LNCAP (cell line): ENCODE results near the gene PAQR9.

Source experiments
- TF ChIP-seq, protein P1 (sequence below): fragments of 450-650 bp; IDR thresholded peaks from 2 replicates; pipeline ENCODE4 v1.5.1; 2017; ENCODE audit warnings: mild to moderate bottlenecking

The PAQR9 gene

DNA sequence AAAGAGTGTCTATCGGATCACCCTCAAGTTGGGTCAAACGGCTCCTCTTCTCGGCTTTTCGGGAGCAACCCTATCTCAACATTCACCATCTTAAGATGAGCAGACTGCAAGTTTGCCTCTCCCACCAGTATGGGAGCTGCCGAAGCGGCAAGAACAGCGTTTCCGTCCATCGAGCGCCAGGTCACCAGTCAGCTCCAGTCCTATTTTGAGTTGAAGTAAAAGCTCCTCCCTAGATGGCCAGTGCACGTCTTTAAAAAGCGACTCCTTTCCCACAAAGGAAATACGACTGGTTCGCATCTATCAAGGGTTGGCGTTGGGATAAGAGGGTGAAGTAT lies 37.5 kb upstream of the PAQR9 start:
- TF ChIP-seq, protein P1, sequence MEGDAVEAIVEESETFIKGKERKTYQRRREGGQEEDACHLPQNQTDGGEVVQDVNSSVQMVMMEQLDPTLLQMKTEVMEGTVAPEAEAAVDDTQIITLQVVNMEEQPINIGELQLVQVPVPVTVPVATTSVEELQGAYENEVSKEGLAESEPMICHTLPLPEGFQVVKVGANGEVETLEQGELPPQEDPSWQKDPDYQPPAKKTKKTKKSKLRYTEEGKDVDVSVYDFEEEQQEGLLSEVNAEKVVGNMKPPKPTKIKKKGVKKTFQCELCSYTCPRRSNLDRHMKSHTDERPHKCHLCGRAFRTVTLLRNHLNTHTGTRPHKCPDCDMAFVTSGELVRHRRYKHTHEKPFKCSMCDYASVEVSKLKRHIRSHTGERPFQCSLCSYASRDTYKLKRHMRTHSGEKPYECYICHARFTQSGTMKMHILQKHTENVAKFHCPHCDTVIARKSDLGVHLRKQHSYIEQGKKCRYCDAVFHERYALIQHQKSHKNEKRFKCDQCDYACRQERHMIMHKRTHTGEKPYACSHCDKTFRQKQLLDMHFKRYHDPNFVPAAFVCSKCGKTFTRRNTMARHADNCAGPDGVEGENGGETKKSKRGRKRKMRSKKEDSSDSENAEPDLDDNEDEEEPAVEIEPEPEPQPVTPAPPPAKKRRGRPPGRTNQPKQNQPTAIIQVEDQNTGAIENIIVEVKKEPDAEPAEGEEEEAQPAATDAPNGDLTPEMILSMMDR = no peak

DNA sequence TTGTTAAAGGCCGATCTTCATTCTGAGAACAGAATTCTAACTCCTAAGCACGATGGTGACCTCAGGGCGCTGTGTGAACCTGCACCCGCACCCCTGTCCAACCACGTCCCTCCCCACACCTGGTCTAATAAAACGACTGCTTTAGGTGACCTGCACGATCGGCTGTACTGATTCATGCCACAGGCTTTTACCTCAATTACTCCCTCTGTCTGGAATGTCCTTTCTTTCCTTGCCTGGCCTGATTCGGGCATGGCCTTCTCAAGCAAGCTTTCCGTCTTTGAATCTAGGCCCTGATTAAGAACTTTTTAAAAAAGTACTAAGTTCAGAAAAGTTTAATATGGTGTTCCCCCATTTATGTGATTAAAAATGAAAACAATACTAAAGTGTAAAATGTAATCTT lies 37.1 kb upstream of the PAQR9 start:
- TF ChIP-seq, protein P1 = no peak

DNA sequence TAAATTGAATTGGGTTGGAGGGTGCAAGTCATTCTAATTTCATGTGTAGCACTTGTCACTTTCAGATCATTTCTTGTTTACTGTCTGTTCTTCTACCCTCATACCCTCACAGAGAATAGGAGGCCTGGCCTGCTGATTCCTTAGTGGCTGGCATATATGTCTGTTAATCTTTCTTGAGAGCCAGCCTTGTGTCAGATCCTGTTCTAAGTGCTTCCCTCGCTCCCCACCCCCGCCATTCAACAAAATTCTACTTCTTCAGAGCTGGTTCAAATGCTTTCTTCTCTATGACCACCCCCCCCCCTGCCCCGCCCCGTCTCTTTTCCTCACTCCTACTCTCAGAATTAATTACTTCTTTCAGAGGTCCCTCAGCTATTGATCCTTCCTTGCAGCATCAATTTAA lies 36.4 kb upstream of the PAQR9 start:
- TF ChIP-seq, protein P1 = no peak

DNA sequence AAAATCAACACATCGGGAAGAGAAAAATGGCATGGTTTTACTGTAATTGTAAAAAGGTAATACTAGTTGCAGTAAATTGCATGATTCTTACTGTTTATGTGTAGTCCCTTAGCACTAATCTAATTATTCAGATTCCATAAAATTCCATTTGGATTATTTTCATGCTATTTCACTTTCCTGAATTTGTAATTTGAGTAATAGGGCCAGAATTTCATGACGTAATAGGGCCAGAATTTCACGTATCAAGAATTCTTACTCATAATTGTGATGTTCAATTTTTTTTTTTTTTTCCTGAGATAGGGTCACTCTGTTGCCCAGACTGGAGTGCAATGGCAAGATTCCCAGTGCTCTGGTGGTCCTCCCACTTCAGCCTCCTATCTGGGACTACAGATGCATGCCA lies 35.0 kb upstream of the PAQR9 start:
- TF ChIP-seq, protein P1 = no peak

DNA sequence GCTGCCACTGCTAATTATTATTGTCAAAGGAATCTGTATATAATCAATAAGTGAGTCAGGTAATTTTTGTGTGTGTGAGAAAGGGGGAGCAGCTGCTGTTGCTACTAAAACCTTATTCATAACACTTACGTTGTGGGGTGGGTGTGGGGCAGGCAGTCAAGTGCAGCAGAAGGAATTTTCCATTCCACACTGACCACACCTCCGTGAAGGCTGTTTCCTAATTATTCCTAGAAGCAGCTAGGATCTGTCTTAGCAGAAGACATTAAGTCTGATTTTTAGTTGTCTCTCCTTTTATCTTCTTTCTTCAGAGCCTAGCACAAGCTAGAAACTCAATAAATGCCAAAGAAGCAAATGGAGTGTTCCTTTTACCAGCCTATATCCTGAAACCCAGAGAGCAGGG lies 33.9 kb upstream of the PAQR9 start:
- TF ChIP-seq, protein P1 = no peak

DNA sequence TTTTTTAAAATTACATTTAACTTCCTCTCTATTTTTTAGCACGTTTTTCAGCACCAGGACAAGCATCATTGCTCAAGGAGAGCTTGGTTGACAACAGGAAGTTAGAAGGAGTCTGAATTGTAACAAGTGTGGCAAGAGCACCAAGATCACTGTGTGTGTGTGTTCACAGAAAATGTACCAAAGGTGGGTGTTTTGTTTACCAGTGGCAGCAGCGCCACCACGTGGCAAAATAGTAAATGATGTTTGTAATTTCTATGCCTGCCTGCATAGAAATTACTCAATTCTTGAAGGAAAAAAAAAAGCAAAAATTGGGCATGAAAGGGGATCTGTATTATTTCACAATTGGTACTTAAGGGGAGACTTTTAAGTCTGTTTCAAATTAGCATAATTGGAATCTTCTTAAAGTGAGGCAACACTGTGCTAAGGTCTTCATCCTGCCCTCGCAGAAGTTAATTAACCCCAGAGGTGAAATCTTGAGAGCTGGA lies 30.5 kb upstream of the PAQR9 start:
- TF ChIP-seq, protein P1 = peak; percentile 70

DNA sequence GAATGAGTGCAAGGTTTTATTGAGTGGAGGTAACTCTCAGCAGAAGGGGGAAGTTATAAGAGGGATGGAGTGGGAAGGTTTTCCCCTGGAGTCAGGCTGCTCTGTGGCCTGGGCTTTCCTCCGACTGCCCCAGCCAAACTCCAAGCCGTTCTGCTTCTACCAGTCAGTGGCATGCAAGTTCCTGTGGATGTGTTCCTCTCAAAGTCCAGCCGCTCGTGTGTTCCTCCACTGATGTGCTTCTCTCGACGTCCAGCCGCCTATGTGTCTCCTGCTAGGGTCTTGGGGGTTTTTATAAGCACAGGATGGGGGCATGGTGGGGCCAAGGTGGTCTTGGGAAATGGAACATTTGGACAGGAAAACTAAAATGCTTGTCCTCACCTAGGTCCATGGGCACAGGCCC lies 28.8 kb upstream of the PAQR9 start:
- TF ChIP-seq, protein P1 = no peak

DNA sequence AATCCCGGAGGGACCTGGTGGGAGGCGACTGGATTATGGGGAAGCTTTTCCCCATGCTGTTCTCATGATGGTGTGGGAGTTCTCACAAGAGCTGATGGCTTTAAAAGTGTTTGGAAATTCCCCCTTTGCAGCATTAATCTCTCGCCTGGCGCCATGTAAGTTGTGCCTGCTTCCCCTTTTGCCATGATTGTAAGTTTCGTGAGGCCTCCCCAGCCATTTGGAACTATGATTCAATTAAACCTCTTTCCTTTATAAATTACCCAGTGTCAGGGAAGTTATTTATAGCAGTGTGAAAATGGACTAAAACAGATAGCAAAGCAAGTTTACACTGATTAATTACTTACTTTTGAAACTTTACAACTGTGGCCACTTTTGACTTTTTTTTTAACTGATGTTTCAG lies 27.2 kb upstream of the PAQR9 start:
- TF ChIP-seq, protein P1 = no peak
